Psoas muscle (tissue), 8 donors: ENCODE results near the gene COL16A1. TPM values are rescaled to one million over a fixed set of nuclear protein-coding genes. Genes with fewer than 3 reads are reported as not detected.

Source experiments
- ATAC-seq, 4 donors: fragments of 200-7000 bp; cut with Tn5 transposase; one replicate each; pipeline ENCODE4 v1.9.1; 2020; ENCODE audit warnings: moderate library complexity in 3 of 4, mild to moderate bottlenecking in 2 of 4
- DNase-seq, 2 donors: peaks; one replicate each; pipeline ENCODE4 v3.0.0-alpha.2; 2020
- H3K27ac ChIP-seq: fragments of 200-600 bp; one replicate; pipeline ENCODE4 v1.8.0; 2022
- H3K27me3 ChIP-seq, 3 donors: fragments of 200-600 bp in 1 of 3; one replicate each; pipeline versions ENCODE4 v1.6.1 to v1.8.0; 2013 to 2022; ENCODE audit warnings: low read length in 2 of 3, mild to moderate bottlenecking in 2 of 3, moderate library complexity in 1 of 3; ENCODE audit not compliant: insufficient read depth in 3 of 3
- H3K36me3 ChIP-seq, 2 donors: fragments of 200-600 bp in 1 of 2; one replicate each; pipeline versions ENCODE4 v1.6.1 to v1.8.0; 2013 to 2022; ENCODE audit warnings: low read depth in 1 of 2, mild to moderate bottlenecking in 1 of 2, moderate library complexity in 1 of 2; ENCODE audit not compliant: insufficient read depth in 1 of 2
- H3K4me1 ChIP-seq: fragments of 200-600 bp; one replicate; pipeline ENCODE4 v1.8.0; 2022
- H3K4me3 ChIP-seq: fragments of 200-600 bp; one replicate; pipeline ENCODE4 v1.8.0; 2022; ENCODE audit warnings: mild to moderate bottlenecking
- H3K9me3 ChIP-seq: fragments of 200-600 bp; one replicate; pipeline ENCODE4 v1.8.0; 2022
- CTCF ChIP-seq: fragments of 200-600 bp; IDR thresholded peaks from one replicate; pipeline ENCODE4 v1.8.0; 2022; ENCODE audit warnings: antibody characterized with exemption
- WGBS, 3 donors: extraction: QIAGEN DNeasy Blood & Tissue Kit; methylation state at CpG; one replicate each; pipeline versions ENCODE4 v1.1.6 to v1.1.7; 2013; 5-methylcytosine and 5-hydroxymethylcytosine counted together
- intact Hi-C, 2 donors: fragments of 100-400 bp; cut with DNase I; formaldehyde crosslinking; loops; one replicate each; pipeline versions ENCODE4 v1.11.0 to v1.14.2; 2022
- polyA plus RNA-seq, 3 donors: library from polyadenylated mRNA; stranded (reverse); fragments of 200-250 nt; gene quantifications; one replicate each; pipeline ENCODE4 v1.2.3, GENCODE V29; 2013
- total RNA-seq, 4 donors: library from RNA; stranded (reverse); fragmentation: NEBNext Ultra II Directional in 2 of 4; extraction: Animal tissue kit (Norgen Biotek cat#: 25700) in 2 of 4; gene quantifications; one replicate each; pipeline versions ENCODE4 v1.2.1 to v1.2.4, GENCODE V29; 2021 to 2023
- donor health status: healthy with polysubstance abuse.
- donor health status: DM: no; HTN: no; CAD: no; lungs with moderate emphysema.
- donor health status: Bipolar disorder and iron deficiency.
- donor health status: healthy.
- donor health status: DM: yes; HTN: yes; CAD: no.
- donor health status: DM: no; HTN: no; CAD: no.
- donor health status: DM: no; HTN: no; CAD: no.
- donor health status: DM: yes; HTN: yes; CAD: no.

The COL16A1 gene
- total and polyA plus RNA-seq, 7 donors: 2.9 to 14.2 (median 6.1) TPM

- Histone ChIP-seq H3K4me1 (no peaks in the 10 kb centered on the region), H3K36me3 (peaks cover 0 to 19% of the 10 kb centered on the region in 2 donors), H3K27me3 (no peaks in the 10 kb centered on the region), H3K9me3 (no peaks in the 10 kb centered on the region), H3K27ac (no peak overlapping the region), H3K4me3 (no peak overlapping the region)
- DNase-seq (no peak), ATAC-seq (no peak)
- WGBS, 3 donors: 88 to 89% (median 88%) methylated on average over 12 of the region's 12 CpGs
- intact Hi-C loops: no loop called here
- TF ChIP-seq CTCF: no peak
These were observed 49.9 kb downstream of the COL16A1 start for GRCh38 chr1:31653717-31654473.

- ATAC-seq (no peak), DNase-seq (no peak)
- intact Hi-C loops: no loop called here
- TF ChIP-seq CTCF: no peak
- Histone ChIP-seq H3K9me3 (no peaks in the 10 kb centered on the region), H3K27me3 (no peaks in the 10 kb centered on the region), H3K36me3 (peaks cover 0 to 13% of the 10 kb centered on the region in 2 donors), H3K4me1 (no peaks in the 10 kb centered on the region), H3K27ac (no peak overlapping the region), H3K4me3 (no peak overlapping the region)
- whole genome bisulfite sequencing, 3 donors: 75 to 88% (median 87%) methylated on average over 4 of the region's 4 CpGs
These were observed 50.8 kb downstream of the COL16A1 start for GRCh38 chr1:31652891-31653499.

GRCh38 chr1:31651766-31652165, 52.1 kb downstream of the COL16A1 start:
- DNase-seq (no peak), ATAC-seq (no peak)
- H3K27me3 ChIP-seq: no peaks in the 10 kb centered on the region
- intact Hi-C loops: no loop called here
- TF ChIP-seq CTCF: no peak
- no peak overlapping the region for H3K27ac ChIP-seq
- no peak overlapping the region for H3K4me3 ChIP-seq
- H3K4me1 ChIP-seq: no peaks in the 10 kb centered on the region
- H3K36me3 ChIP-seq: peaks cover 0 to 8% of the 10 kb centered on the region in 2 donors
- 70 to 71% (median 70%) methylated on average over 6 of the region's 6 CpGs for WGBS, 3 donors
- H3K9me3 ChIP-seq: no peaks in the 10 kb centered on the region

- 44 to 67% (median 61%) methylated on average over 1 of the region's 1 CpG for WGBS, 3 donors
- H3K9me3 ChIP-seq: no peaks in the 10 kb centered on the region
- no peaks in the 10 kb centered on the region for H3K4me1 ChIP-seq
- no peaks in the 10 kb centered on the region for H3K27me3 ChIP-seq
- no peak overlapping the region for H3K4me3 ChIP-seq
- intact Hi-C loops: no loop called here
- H3K27ac ChIP-seq: peak overlapping the region; percentile 4
- no peak for DNase-seq
- ATAC-seq: no peak
- peaks cover 0 to 6% of the 10 kb centered on the region in 2 donors for H3K36me3 ChIP-seq
- TF ChIP-seq CTCF: no peak
These were observed 52.8 kb downstream of the COL16A1 start for GRCh38 chr1:31651089-31651420.
